IMR-90 (cell line): ENCODE data around the gene VPS37B. TPM values are rescaled to one million over a fixed set of nuclear protein-coding genes. Genes with fewer than 3 reads are reported as not detected.

Experiments
- ATAC-seq: fragments of 200-7000 bp; cut with Tn5 transposase; 2 replicates; pipeline ENCODE4 v1.9.1; 2020; ENCODE audit warnings: low read depth, mild to moderate bottlenecking, moderate library complexity
- BruUV-seq: library from RNA; stranded (reverse); fragments of 400-500 nt; replicated peaks from 2 replicates; lab custom pipeline; 2021; lab: Mats Ljungman, UMichigan
- CTCF ChIA-PET: fragments of 300-600 bp; formaldehyde crosslinking; extraction: SDS; loops from one replicate; lab custom pipeline; 2021; ENCODE audit warnings: antibody characterized with exemption; lab: Yijun Ruan, JAX
- POLR2A ChIA-PET: fragments of 300-600 bp; sonication (Branson Sonifier 250); formaldehyde crosslinking; loops from one replicate; lab custom pipeline; 2022; ENCODE audit warnings: antibody characterized with exemption; ENCODE audit not compliant: unreplicated experiment; lab: Charles Lee
- DNase-seq: peaks from one replicate; pipeline ENCODE4 v3.0.0; 2013
- H2AFZ ChIP-seq: replicated peaks from 2 replicates; pipeline ENCODE3; 2013; ENCODE audit warnings: low read length, mild to moderate bottlenecking; ENCODE audit not compliant: poor library complexity
- H2AK5ac ChIP-seq: 2 replicates; pipeline ENCODE4 v1.6.1; 2013; ENCODE audit warnings: low read depth, low read length, inconsistent platforms
- H2AK9ac ChIP-seq: replicated peaks from 2 replicates; pipeline ENCODE3; 2013; ENCODE audit warnings: mild to moderate bottlenecking, low read depth, low read length, moderate library complexity; ENCODE audit not compliant: poor library complexity
- H2BK120ac ChIP-seq: 2 replicates; pipeline ENCODE4 v1.6.1; 2013; ENCODE audit warnings: low read depth, low read length, inconsistent platforms
- H2BK15ac ChIP-seq: 3 replicates; pipeline ENCODE4 v1.6.1; 2013; ENCODE audit warnings: low read depth, low read length, inconsistent platforms
- H2BK20ac ChIP-seq: 2 replicates; pipeline ENCODE4 v1.6.1; 2013; ENCODE audit warnings: low read depth, mild to moderate bottlenecking, inconsistent platforms, low read length, moderate library complexity
- H2BK5ac ChIP-seq: 2 replicates; pipeline ENCODE4 v1.6.1; 2013; ENCODE audit warnings: mild to moderate bottlenecking, low read depth, low read length, inconsistent platforms; ENCODE audit not compliant: poor library complexity, severe bottlenecking
- H3K14ac ChIP-seq: replicated peaks from 2 replicates; pipeline ENCODE4 v1.6.1; 2013; ENCODE audit warnings: low read depth, low read length, inconsistent platforms
- H3K18ac ChIP-seq: 2 replicates; pipeline ENCODE4 v1.6.1; 2013; ENCODE audit warnings: low read depth, low read length, control low read depth
- H3K23ac ChIP-seq: 2 replicates; pipeline ENCODE4 v1.6.1; 2013; ENCODE audit warnings: low read depth, low read length, inconsistent platforms
- H3K27ac ChIP-seq: 2 replicates; pipeline ENCODE4 v1.5.1; 2013; ENCODE audit warnings: mild to moderate bottlenecking, control low read depth, low read length; ENCODE audit not compliant: insufficient read depth
- H3K27me3 ChIP-seq: 2 replicates; pipeline ENCODE4 v1.6.1; 2013; ENCODE audit warnings: low read length; ENCODE audit not compliant: control insufficient read depth, insufficient read depth
- H3K36me3 ChIP-seq: 2 replicates; pipeline ENCODE4 v1.6.1; 2013; ENCODE audit warnings: low read length, mixed read lengths; ENCODE audit not compliant: control insufficient read depth, insufficient read depth
- H3K4ac ChIP-seq: 2 replicates; pipeline ENCODE4 v1.6.1; 2013; ENCODE audit warnings: low read depth, low read length, inconsistent platforms
- H3K4me1 ChIP-seq: 2 replicates; pipeline ENCODE4 v1.6.1; 2013; ENCODE audit warnings: low read length, mixed read lengths; ENCODE audit not compliant: control insufficient read depth, insufficient read depth
- H3K4me2 ChIP-seq: 2 replicates; pipeline ENCODE4 v1.6.1; 2013; ENCODE audit warnings: low read depth, mild to moderate bottlenecking, control low read depth, low read length, moderate library complexity
- H3K4me3 ChIP-seq: 2 replicates; pipeline ENCODE4 v1.5.1; 2013; ENCODE audit warnings: low read depth, mild to moderate bottlenecking, control low read depth, low read length, moderate library complexity; ENCODE audit not compliant: insufficient read depth
- H3K56ac ChIP-seq: 2 replicates; pipeline ENCODE4 v1.6.1; 2013; ENCODE audit warnings: low read length, inconsistent platforms; ENCODE audit not compliant: insufficient read depth; ENCODE audit errors: extremely low read depth
- H3K79me1 ChIP-seq, 2 experiments: 2 replicates each; pipeline ENCODE4 v1.6.1; 2013; ENCODE audit warnings: low read length in 2 of 2, inconsistent platforms in 1 of 2, low read depth in 1 of 2
- H3K9ac ChIP-seq: 2 replicates; pipeline ENCODE4 v1.6.1; 2013; ENCODE audit warnings: low read depth, low read length, control low read depth
- H3K9me1 ChIP-seq: 2 replicates; pipeline ENCODE4 v1.6.1; 2013; ENCODE audit warnings: low read length, inconsistent platforms; ENCODE audit not compliant: insufficient read depth
- H3K9me3 ChIP-seq: 2 replicates; pipeline ENCODE4 v1.6.1; 2013; ENCODE audit warnings: low read length; ENCODE audit not compliant: control insufficient read depth, insufficient read depth
- H4K20me1 ChIP-seq: 2 replicates; pipeline ENCODE4 v1.6.1; 2013; ENCODE audit warnings: low read length, inconsistent platforms; ENCODE audit not compliant: insufficient read depth
- H4K5ac ChIP-seq: 2 replicates; pipeline ENCODE4 v1.6.1; 2013; ENCODE audit warnings: mild to moderate bottlenecking, low read depth, low read length, control low read depth
- H4K8ac ChIP-seq, 2 experiments: 2 replicates each; pipeline ENCODE4 v1.6.1; 2013; ENCODE audit warnings: low read depth in 2 of 2, low read length in 2 of 2, control low read depth in 1 of 2, inconsistent platforms in 1 of 2
- H4K91ac ChIP-seq: 2 replicates; pipeline ENCODE4 v1.6.1; 2013; ENCODE audit warnings: low read depth, low read length, inconsistent platforms; ENCODE audit not compliant: insufficient read depth
- BHLHE40 ChIP-seq: fragments of 150-350 bp; IDR thresholded peaks from 2 replicates; pipeline ENCODE4 v1.6.1; 2016; ENCODE audit warnings: mild to moderate bottlenecking, low read depth, low read length
- CEBPB ChIP-seq: IDR thresholded peaks from 2 replicates; pipeline ENCODE4 v1.6.1; 2012; ENCODE audit warnings: low read depth, low read length, improper control_type of control experiment
- CHD1 ChIP-seq: IDR thresholded peaks from 2 replicates; pipeline ENCODE4 v1.6.1; 2012; ENCODE audit warnings: low read depth, low read length, improper control_type of control experiment
- CTCF ChIP-seq: conservative IDR thresholded peaks from 2 replicates; pipeline ENCODE4 v1.5.1; 2012; ENCODE audit warnings: mild to moderate bottlenecking, low read depth, low read length, improper control_type of control experiment
- FOS ChIP-seq: fragments of 150-350 bp; IDR thresholded peaks from 2 replicates; pipeline ENCODE4 v1.6.1; 2016; ENCODE audit warnings: low read depth, low read length
- MAFK ChIP-seq: IDR thresholded peaks from 2 replicates; pipeline ENCODE4 v1.6.1; 2012; ENCODE audit warnings: low read depth, low read length, improper control_type of control experiment
- MAZ ChIP-seq: IDR thresholded peaks from 2 replicates; pipeline ENCODE4 v1.6.1; 2012; ENCODE audit warnings: low read depth, mild to moderate bottlenecking, low read length, improper control_type of control experiment, moderate library complexity, borderline replicate concordance
- MXI1 ChIP-seq: IDR thresholded peaks from 2 replicates; pipeline ENCODE4 v1.6.1; 2012; ENCODE audit warnings: low read depth, mild to moderate bottlenecking, low read length, moderate library complexity, borderline replicate concordance
- NFE2L2 ChIP-seq: fragments of 150-350 bp; IDR thresholded peaks from 2 replicates; pipeline ENCODE4 v1.6.1; 2016; ENCODE audit warnings: low read depth, mild to moderate bottlenecking, low read length
- POLR2A ChIP-seq: IDR thresholded peaks from 2 replicates; pipeline ENCODE4 v1.6.1; 2012; ENCODE audit warnings: mild to moderate bottlenecking, low read depth, low read length
- RAD21 ChIP-seq: IDR thresholded peaks from 2 replicates; pipeline ENCODE4 v1.6.1; 2012; ENCODE audit warnings: low read length, improper control_type of control experiment
- RCOR1 ChIP-seq: IDR thresholded peaks from 2 replicates; pipeline ENCODE4 v1.6.1; 2012; ENCODE audit warnings: mild to moderate bottlenecking, low read length, improper control_type of control experiment; ENCODE audit not compliant: insufficient replicate concordance
- RFX5 ChIP-seq: IDR thresholded peaks from 2 replicates; pipeline ENCODE4 v1.8.0; 2012; ENCODE audit warnings: low read depth, mild to moderate bottlenecking, low read length, moderate library complexity
- SMC3 ChIP-seq: fragments of 150-350 bp; IDR thresholded peaks from 2 replicates; pipeline ENCODE4 v1.6.1; 2016; ENCODE audit warnings: low read depth, mild to moderate bottlenecking, antibody characterized with exemption, low read length, moderate library complexity
- WGBS, 2 experiments: methylation state at CpG; one replicate each; pipeline versions ENCODE4 v1.1.5 to v1.1.7; 2013; ENCODE audit warnings: missing lambda C conversion rate in 2 of 2; ENCODE audit not compliant: insufficient read length in 1 of 2; ENCODE audit errors: extremely low coverage in 2 of 2; 5-methylcytosine and 5-hydroxymethylcytosine counted together
- dilution Hi-C: fragments of 300-500 bp; cut with HindIII; formaldehyde crosslinking; loops from one replicate; pipeline ENCODE4 v1.14.3; 2018; ENCODE audit warnings: low sequenced_read_pairs; ENCODE audit not compliant: unreplicated experiment
- in situ Hi-C: fragments of 300-500 bp; cut with MboI; formaldehyde crosslinking; loops from 3 replicates; pipeline ENCODE4 v1.14.3; 2019; ENCODE audit warnings: low sequenced_read_pairs, inconsistent platforms, mixed read lengths
- intact Hi-C: fragments of 100-400 bp; cut with micrococcal nuclease; formaldehyde crosslinking; loops from 2 replicates; pipeline ENCODE4 v1.10.0; 2022
- polyA plus RNA-seq, 3 experiments: library from polyadenylated mRNA; depleted of rRNA; stranded (reverse); fragments of >200 nt; gene quantifications; 2 replicates each; pipeline ENCODE4 v1.2.3, GENCODE V29; 2012; ENCODE audit warnings: low replicate concordance in 1 of 3
- total RNA-seq: library from RNA; depleted of rRNA; stranded (reverse); fragments of >200 nt; gene quantifications from 2 replicates; pipeline ENCODE4 v1.2.3, GENCODE V29; 2012
- TF ChIP-seq, protein P1 (sequence below): fragments of 150-350 bp; IDR thresholded peaks from 2 replicates; pipeline ENCODE4 v1.6.1; 2016; ENCODE audit warnings: low read depth, mild to moderate bottlenecking, low read length, moderate library complexity, borderline replicate concordance
- TF ChIP-seq, protein P2 (sequence below): fragments of 150-350 bp; IDR thresholded peaks from 2 replicates; pipeline ENCODE4 v1.6.1; 2017; ENCODE audit warnings: mild to moderate bottlenecking, antibody characterized with exemption, low read length, low read depth

The VPS37B gene
- total and polyA plus RNA-seq, 2 of the 4 experiments (the other 2 are of a cell fraction) = 8.6 to 25.7 TPM

DNA sequence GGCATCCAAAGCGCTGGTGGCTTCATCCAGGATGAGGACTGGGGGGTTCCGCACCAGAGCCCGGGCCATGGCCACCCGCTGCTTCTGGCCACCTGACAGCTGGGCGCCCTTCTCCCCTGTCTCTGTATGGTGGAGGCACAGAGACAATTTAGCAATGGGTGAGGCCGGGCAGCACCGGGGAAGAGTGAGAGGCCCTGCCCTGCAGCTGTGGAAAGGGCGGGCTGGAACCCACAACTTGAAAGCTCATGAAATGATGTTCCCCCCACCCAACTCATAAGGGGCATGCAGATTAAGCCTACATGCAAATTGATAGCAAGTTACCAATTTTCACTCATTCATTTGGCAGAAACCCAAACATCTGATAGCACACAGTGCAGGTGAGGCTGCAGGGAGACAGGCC, 36.3 kb upstream of the VPS37B start:
- Histone ChIP-seq H3K4me1 (no peaks in the 10 kb centered on the region), H4K8ac (no peak overlapping the region), H2BK20ac (no peak overlapping the region), H2BK15ac (no peak overlapping the region), H3K9me3 (no peaks in the 10 kb centered on the region), H3K23ac (no peak overlapping the region), H3K27me3 (no peaks in the 10 kb centered on the region), H3K4me3 (no peak overlapping the region), H2AK5ac (no peak overlapping the region), H3K14ac (no peak overlapping the region), H3K27ac (no peak overlapping the region), H3K4me2 (no peak overlapping the region), H3K9ac (no peak overlapping the region), H2AFZ (no peak overlapping the region), H3K79me1 (no peaks in the 10 kb centered on the region), H4K20me1 (no peaks in the 10 kb centered on the region), H4K91ac (no peak overlapping the region), H2BK120ac (no peak overlapping the region), H2AK9ac (no peak overlapping the region), H3K9me1 (peaks cover 3% of the 10 kb centered on the region), H3K56ac (no peak overlapping the region), H4K5ac (no peak overlapping the region), H3K4ac (no peak overlapping the region), H2BK5ac (no peak overlapping the region), H3K18ac (no peak overlapping the region), H3K36me3 (peaks cover 2% of the 10 kb centered on the region)
- TF ChIP-seq MXI1 (no peak), RCOR1 (no peak), POLR2A (no peak), BHLHE40 (no peak), CTCF (no peak), RAD21 (no peak), SMC3 (no peak), FOS (no peak), MAZ (no peak), CEBPB (no peak), RFX5 (no peak), CHD1 (no peak), NFE2L2 (no peak), MAFK (no peak)
- TF ChIP-seq, protein P1, sequence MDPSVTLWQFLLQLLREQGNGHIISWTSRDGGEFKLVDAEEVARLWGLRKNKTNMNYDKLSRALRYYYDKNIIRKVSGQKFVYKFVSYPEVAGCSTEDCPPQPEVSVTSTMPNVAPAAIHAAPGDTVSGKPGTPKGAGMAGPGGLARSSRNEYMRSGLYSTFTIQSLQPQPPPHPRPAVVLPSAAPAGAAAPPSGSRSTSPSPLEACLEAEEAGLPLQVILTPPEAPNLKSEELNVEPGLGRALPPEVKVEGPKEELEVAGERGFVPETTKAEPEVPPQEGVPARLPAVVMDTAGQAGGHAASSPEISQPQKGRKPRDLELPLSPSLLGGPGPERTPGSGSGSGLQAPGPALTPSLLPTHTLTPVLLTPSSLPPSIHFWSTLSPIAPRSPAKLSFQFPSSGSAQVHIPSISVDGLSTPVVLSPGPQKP = no peak
- TF ChIP-seq, protein P2, sequence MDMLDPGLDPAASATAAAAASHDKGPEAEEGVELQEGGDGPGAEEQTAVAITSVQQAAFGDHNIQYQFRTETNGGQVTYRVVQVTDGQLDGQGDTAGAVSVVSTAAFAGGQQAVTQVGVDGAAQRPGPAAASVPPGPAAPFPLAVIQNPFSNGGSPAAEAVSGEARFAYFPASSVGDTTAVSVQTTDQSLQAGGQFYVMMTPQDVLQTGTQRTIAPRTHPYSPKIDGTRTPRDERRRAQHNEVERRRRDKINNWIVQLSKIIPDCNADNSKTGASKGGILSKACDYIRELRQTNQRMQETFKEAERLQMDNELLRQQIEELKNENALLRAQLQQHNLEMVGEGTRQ = no peak
- intact Hi-C loops = no loop called here
- BruUV-seq = no TSS peak
- dilution Hi-C loops = no loop called here
- in situ Hi-C loops = no loop called here
- ChIA-PET POLR2A (no interaction called here), CTCF (no interaction called here)
- DNase-seq (no peak), ATAC-seq (no peak)
- no CpG with 5 or more reads among the region's 8 CpGs for WGBS, 2 experiments
